HG02642 (cell line): Measurements from ENCODE around the gene SERAC1.

Experiments used
- ATAC-seq: cut with Tn5 transposase; IDR thresholded peaks from one replicate; pipeline ENCODE4 v1.9.1; 2021; ENCODE audit warnings: mild to moderate bottlenecking; ENCODE audit not compliant: unreplicated experiment, poor library complexity

Gene SERAC1

GRCh38 chr6:158061709-158062461, 106.2 kb downstream of the SERAC1 start:
- ATAC-seq: no peak

GRCh38 chr6:158061361-158061708, 106.7 kb downstream of the SERAC1 start:
- ATAC-seq: no peak

- ATAC-seq: no peak
These were observed 107.4 kb downstream of the SERAC1 start for GRCh38 chr6:158060455-158061360.
